ENCODE data around the gene ZBTB46.

ZBTB46 gene

GRCh38 chr20:63708301-63709148, 122.5 kb downstream of the ZBTB46 start:
- Histone ChIP-seq H4K12ac (ENCODE audit: low read depth, low read length) (peak overlapping the region; percentile 33), H3K4ac (ENCODE audit: low read depth, low read length) (peak overlapping the region; percentile 37), H3K23ac (ENCODE audit: low read length) (no peak overlapping the region), H3K27ac (ENCODE audit: low read depth, low read length) (no peak overlapping the region), H3K27me3 (ENCODE audit: insufficient read depth, low read length) (no peaks in the 10 kb centered on the region), H3K79me1 (ENCODE audit: low read length) (peaks cover 6% of the 10 kb centered on the region), H3K79me2 (ENCODE audit: control insufficient read depth, insufficient read depth, low read length, poor library complexity) (peaks cover 20% of the 10 kb centered on the region), H3K36me3 (ENCODE audit: control insufficient read depth in 1 of 2, insufficient read depth in 2 of 2, low read length in 2 of 2) (peaks cover 51 to 54% of the 10 kb centered on the region in 2 experiments), H3K18ac (ENCODE audit: low read length) (peak overlapping the region; percentile 41), H2BK120ac (ENCODE audit: insufficient read depth, low read length, poor library complexity) (no peak overlapping the region), H2AK5ac (ENCODE audit: low read length) (peak overlapping the region; percentile 6), H3K9ac (ENCODE audit: low read length) (peak overlapping the region; percentile 91), H3K9me3 (ENCODE audit: insufficient read depth, low read depth, low read length) (no peaks in the 10 kb centered on the region), H3K14ac (ENCODE audit: low read length) (peak overlapping the region; percentile 68), H4K8ac (ENCODE audit: low read depth, low read length) (peak overlapping the region; percentile 88), H2AFZ (ENCODE audit: insufficient read depth, low read length, poor library complexity) (peak overlapping the region; percentile 68), H3K4me3 (ENCODE audit: low read depth, low read length) (peak overlapping the region; percentile 96), H3K4me2 (ENCODE audit: low read length) (peak overlapping the region; percentile 74), H2BK5ac (ENCODE audit: low read depth, low read length, poor library complexity) (no peak overlapping the region), H3K4me1 (ENCODE audit: control insufficient read depth in 1 of 2, insufficient read depth in 2 of 2, low read length in 2 of 2) (peaks cover 7 to 10% of the 10 kb centered on the region in 2 experiments), H4K91ac (ENCODE audit: low read depth, low read length) (peak overlapping the region; percentile 59), H2BK12ac (ENCODE audit: low read length) (no peak overlapping the region)
- no CpG with 5 or more reads among the region's 67 CpGs for WGBS (ENCODE audit: extremely low coverage, insufficient coverage, insufficient read length)
- peak in 1 of 2 donors; percentile 26 for DNase-seq

GRCh38 chr20:63707558-63708300, 123.3 kb downstream of the ZBTB46 start, which contains the start of the genes ARFRP1 and ZGPAT:
TSS of gene ARFRP1 (minus strand) at chr20:63707976. CDS start at chr20:63707091, 885 bp downstream.
TSS of gene ZGPAT (plus strand) at chr20:63708039. CDS start at chr20:63708581, 542 bp downstream.
- H3K23ac ChIP-seq (ENCODE audit: low read length): no peak within 1 kb of the TSS
- H3K18ac ChIP-seq (ENCODE audit: low read length): peak within 1 kb of the TSS; percentile 79
- peak within 1 kb of the TSS; percentile 89 for H3K4ac ChIP-seq (ENCODE audit: low read depth, low read length)
- no peak within 1 kb of the TSS for H2BK5ac ChIP-seq (ENCODE audit: low read depth, low read length, poor library complexity)
- peak within 1 kb of the TSS; percentile 91 for H3K9ac ChIP-seq (ENCODE audit: low read length)
- peak within 1 kb of the TSS; percentile 83 for H4K91ac ChIP-seq (ENCODE audit: low read depth, low read length)
- H3K9me3 ChIP-seq (ENCODE audit: insufficient read depth, low read depth, low read length): peaks cover 3% of the 10 kb centered on the region
- peak within 1 kb of the TSS; percentile 91 for H3K4me2 ChIP-seq (ENCODE audit: low read length)
- H3K79me2 ChIP-seq (ENCODE audit: control insufficient read depth, insufficient read depth, low read length, poor library complexity): peaks cover 20% of the 10 kb centered on the region
- peak within 1 kb of the TSS; percentile 96 for H3K4me3 ChIP-seq (ENCODE audit: low read depth, low read length)
- no peak within 1 kb of the TSS for H2BK12ac ChIP-seq (ENCODE audit: low read length)
- peak within 1 kb of the TSS; percentile 6 for H2AK5ac ChIP-seq (ENCODE audit: low read length)
- peak within 1 kb of the TSS; percentile 83 for H3K14ac ChIP-seq (ENCODE audit: low read length)
- peak within 1 kb of the TSS; percentile 72 for H2AFZ ChIP-seq (ENCODE audit: insufficient read depth, low read length, poor library complexity)
- peak within 1 kb of the TSS; percentile 89 for H4K8ac ChIP-seq (ENCODE audit: low read depth, low read length)
- no CpG with 5 or more reads among the region's 98 CpGs for WGBS (ENCODE audit: extremely low coverage, insufficient coverage, insufficient read length)
- peaks cover 7 to 10% of the 10 kb centered on the region in 2 experiments for H3K4me1 ChIP-seq (ENCODE audit: control insufficient read depth in 1 of 2, insufficient read depth in 2 of 2, low read length in 2 of 2)
- H3K79me1 ChIP-seq (ENCODE audit: low read length): peaks cover 6% of the 10 kb centered on the region
- H3K27ac ChIP-seq (ENCODE audit: low read depth, low read length): peak within 1 kb of the TSS; percentile 28
- DNase-seq: peak; percentile 79 to 87
- peak within 1 kb of the TSS; percentile 86 for H4K12ac ChIP-seq (ENCODE audit: low read depth, low read length)
- H3K27me3 ChIP-seq (ENCODE audit: insufficient read depth, low read length): no peaks in the 10 kb centered on the region
- peak within 1 kb of the TSS; percentile 50 for H2BK120ac ChIP-seq (ENCODE audit: insufficient read depth, low read length, poor library complexity)
- peaks cover 53% of the 10 kb centered on the region in 2 experiments for H3K36me3 ChIP-seq (ENCODE audit: control insufficient read depth in 1 of 2, insufficient read depth in 2 of 2, low read length in 2 of 2)

DNA sequence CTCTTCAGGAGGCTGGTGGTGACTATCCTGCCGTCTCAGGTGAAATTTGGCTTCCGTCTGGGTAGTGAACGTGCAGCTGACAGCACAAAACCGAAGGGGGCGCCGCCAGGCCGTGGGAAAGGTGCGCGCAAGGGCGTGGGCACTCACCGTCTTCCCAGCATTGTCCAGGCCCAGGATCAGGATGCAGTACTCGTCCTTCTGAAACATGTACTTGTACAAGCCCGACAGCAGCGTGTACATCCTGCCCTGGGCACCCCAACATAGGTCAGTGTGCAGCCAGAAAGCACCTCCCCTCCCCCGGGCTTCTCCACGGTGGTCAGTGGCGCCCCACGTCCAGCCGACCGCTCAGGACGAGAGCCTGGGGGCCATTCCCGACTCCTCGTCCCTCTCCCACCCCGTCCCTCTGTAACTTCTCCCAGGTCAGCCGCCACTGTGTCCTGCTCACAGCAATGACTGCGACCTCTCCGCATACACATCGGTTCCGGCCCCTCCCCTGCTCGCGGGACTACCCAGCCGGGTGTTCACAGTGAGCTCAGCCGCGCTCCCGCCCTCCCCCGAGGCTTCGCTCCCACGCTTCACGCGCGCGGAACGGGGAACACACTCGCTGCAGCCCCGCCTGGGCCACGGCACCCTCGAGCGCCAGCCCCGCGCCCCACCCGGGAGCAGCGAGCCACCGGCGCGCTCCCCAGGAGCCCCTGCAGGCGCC, 124.1 kb downstream of the ZBTB46 start:
- Histone ChIP-seq H3K14ac (ENCODE audit: low read length) (peak overlapping the region; percentile 83), H2AFZ (ENCODE audit: insufficient read depth, low read length, poor library complexity) (peak overlapping the region; percentile 72), H4K12ac (ENCODE audit: low read depth, low read length) (peak overlapping the region; percentile 86), H3K4me1 (ENCODE audit: control insufficient read depth in 1 of 2, insufficient read depth in 2 of 2, low read length in 2 of 2) (peaks cover 7 to 10% of the 10 kb centered on the region in 2 experiments), H3K4ac (ENCODE audit: low read depth, low read length) (peak overlapping the region; percentile 89), H3K27me3 (ENCODE audit: insufficient read depth, low read length) (no peaks in the 10 kb centered on the region), H3K23ac (ENCODE audit: low read length) (no peak overlapping the region), H3K9me3 (ENCODE audit: insufficient read depth, low read depth, low read length) (peaks cover 3% of the 10 kb centered on the region), H3K18ac (ENCODE audit: low read length) (peak overlapping the region; percentile 79), H3K4me3 (ENCODE audit: low read depth, low read length) (peak overlapping the region; percentile 96), H4K8ac (ENCODE audit: low read depth, low read length) (peak overlapping the region; percentile 89), H3K79me2 (ENCODE audit: control insufficient read depth, insufficient read depth, low read length, poor library complexity) (peaks cover 20% of the 10 kb centered on the region), H3K36me3 (ENCODE audit: control insufficient read depth in 1 of 2, insufficient read depth in 2 of 2, low read length in 2 of 2) (peaks cover 50% of the 10 kb centered on the region in 2 experiments), H3K4me2 (ENCODE audit: low read length) (peak overlapping the region; percentile 91), H2BK120ac (ENCODE audit: insufficient read depth, low read length, poor library complexity) (peak overlapping the region; percentile 50), H4K91ac (ENCODE audit: low read depth, low read length) (peak overlapping the region; percentile 83), H2AK5ac (ENCODE audit: low read length) (peak overlapping the region; percentile 1), H3K9ac (ENCODE audit: low read length) (peak overlapping the region; percentile 91), H2BK12ac (ENCODE audit: low read length) (no peak overlapping the region), H3K79me1 (ENCODE audit: low read length) (peaks cover 6% of the 10 kb centered on the region), H3K27ac (ENCODE audit: low read depth, low read length) (no peak overlapping the region), H2BK5ac (ENCODE audit: low read depth, low read length, poor library complexity) (no peak overlapping the region)
- WGBS (ENCODE audit: extremely low coverage, insufficient coverage, insufficient read length): no CpG with 5 or more reads among the region's 56 CpGs
- peak in 1 of 2 donors; percentile 52 for DNase-seq

Data from trophoblast cell (in vitro differentiated cells and primary cell).